HG02623 (cell line): ENCODE results near the gene OS9.

Source experiments
- ATAC-seq: cut with Tn5 transposase; IDR thresholded peaks from one replicate; pipeline ENCODE4 v1.9.1; 2021; ENCODE audit warnings: moderate library complexity; ENCODE audit not compliant: unreplicated experiment

The OS9 gene

DNA sequence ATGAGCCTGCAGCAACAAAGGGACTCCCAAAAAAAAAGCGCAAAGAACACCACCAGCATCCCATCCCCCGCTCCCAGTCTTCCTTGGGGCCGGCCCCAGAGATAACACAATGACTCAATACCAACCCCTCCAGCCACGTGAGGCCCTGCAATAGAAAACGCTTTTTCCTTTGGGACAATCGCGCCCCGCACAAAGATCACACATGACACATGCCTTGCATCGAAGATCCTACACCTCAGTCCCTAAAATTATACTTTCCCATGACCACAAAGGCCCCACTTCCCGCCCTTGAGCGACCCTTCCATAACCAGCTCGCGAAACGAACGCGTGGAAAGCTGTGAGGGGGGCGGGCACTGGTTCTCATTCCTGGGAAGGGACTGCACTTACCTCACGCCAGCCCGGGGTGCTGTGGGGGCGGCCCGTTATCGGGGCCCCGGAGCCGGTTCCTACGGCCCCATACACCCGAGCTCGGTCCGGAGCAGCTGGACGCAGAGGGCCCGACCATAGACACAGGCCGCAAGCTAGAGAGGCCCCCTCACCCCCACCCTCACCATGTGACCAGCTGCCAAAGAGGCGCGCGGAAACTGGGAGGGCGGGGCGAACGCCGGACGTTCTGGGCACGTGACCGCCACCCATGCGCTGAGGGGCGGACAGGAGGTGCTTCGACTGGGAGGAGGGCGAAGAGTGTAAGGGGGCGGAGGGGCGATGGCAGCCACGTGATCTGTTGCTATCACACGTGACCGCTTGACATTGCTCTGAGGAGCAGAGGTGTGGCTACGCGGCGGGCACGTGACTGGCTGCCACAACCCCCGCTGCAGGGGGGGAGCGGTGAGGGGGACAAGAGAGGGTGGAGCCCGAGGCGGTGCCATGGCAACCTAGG, 58.1 kb downstream of the OS9 start, which contains the start of gene CDK4:
Gene CDK4 (minus strand): TSS at position 523 of the 880 bp plus-strand sequence. CDS start 593 bp downstream, outside the sequence.
- ATAC-seq, result peak; percentile 66

DNA sequence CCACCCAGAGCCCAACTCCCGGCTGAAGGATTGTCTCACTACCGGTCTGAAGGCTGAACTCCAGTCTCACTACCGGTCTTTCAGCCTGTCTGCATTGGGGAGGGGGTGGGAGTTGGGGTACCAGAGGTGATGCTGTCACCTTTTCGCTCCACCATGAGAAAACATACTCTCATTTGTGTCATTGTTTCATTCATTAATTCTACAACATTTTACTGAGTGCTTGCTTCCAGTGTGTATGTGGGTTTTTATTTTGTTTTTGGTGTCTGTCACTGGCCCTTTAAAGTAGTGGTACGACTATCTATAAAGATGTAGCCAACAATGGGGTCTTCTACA, 58.7 kb downstream of the OS9 start:
- no peak for ATAC-seq

GRCh38 chr12:57753756-57754337, 59.9 kb downstream of the OS9 start:
- no peak for ATAC-seq

GRCh38 chr12:57754411-57755193, 60.7 kb downstream of the OS9 start, which contains the start of gene MARCHF9:
Gene MARCHF9 (plus strand): TSS chr12:57755103. CDS start chr12:57755529, 426 bp downstream.
- ATAC-seq, result peak; percentile 33

DNA sequence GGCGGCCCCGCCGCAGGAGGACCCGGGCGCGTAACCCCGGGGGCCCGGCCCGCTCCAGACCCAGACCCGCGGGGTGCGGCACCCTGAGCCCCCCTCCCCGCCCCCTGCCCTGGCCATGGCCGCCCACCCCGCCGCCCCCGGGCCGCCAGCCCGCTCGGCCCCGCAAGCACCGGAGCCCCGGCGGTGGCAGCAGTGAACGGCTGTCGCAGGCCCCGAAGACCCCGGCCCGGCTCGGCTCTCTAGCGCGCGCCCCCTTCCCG, 61.2 kb downstream of the OS9 start:
- ATAC-seq, result no peak

- ATAC-seq, result no peak
Measured at GRCh38 chr12:57755454-57756372, 61.8 kb downstream of the OS9 start.

GRCh38 chr12:57756406-57757341, 62.7 kb downstream of the OS9 start:
- ATAC-seq, result no peak

DNA sequence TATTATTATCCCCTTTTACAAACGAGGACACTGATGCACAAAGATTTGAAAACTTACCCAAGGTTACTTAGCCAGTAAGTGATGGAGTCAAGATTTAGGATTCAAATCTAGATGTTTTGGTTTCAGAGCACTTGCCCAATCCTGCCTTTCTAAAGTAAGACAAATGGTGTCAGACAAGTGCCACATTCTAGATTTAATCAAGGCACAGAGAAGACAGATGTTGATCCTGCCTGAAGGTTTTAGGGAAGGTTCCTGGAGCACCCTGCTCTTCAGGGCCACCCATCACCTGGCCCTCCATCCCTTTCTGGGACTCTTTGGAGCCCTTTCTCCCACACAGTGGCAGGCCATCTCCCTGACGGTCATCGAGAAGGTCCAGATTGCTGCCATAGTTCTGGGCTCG, 63.8 kb downstream of the OS9 start:
- no peak for ATAC-seq

DNA sequence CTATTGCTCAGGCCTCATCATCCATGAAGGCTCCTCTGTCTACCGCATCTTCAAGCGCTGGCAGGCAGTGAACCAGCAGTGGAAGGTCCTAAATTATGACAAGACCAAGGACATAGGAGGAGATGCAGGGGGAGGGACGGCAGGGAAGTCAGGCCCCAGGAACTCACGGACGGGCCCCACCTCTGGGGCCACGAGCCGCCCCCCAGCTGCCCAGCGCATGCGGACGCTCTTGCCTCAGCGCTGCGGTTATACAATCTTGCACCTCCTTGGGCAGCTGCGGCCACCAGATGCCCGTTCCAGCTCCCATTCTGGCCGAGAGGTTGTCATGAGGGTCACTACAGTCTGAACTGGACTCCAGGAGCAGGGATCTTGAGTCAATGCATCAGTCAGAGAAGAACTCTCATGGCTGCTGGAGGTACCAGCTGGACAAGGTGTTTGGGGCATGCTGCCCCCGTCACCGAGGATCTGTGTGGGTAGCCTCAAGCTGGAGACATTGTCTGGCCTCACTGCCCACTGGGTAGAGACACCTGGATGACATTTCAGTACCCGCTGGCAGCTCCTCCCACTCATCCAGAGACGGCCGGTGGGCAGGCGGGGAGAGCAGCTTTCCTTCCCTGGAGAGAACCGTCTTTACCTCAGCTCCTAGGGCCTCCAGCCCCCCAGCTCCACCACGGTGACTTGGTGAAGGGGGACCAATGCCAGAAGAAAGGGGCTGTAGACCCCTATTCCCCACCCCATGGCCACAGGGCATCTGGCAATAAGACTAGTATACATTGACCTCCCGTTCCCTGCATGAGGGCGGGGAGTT, 64.8 kb downstream of the OS9 start:
- no peak for ATAC-seq

GRCh38 chr12:57759360-57759980, 65.5 kb downstream of the OS9 start:
- ATAC-seq, result no peak

DNA sequence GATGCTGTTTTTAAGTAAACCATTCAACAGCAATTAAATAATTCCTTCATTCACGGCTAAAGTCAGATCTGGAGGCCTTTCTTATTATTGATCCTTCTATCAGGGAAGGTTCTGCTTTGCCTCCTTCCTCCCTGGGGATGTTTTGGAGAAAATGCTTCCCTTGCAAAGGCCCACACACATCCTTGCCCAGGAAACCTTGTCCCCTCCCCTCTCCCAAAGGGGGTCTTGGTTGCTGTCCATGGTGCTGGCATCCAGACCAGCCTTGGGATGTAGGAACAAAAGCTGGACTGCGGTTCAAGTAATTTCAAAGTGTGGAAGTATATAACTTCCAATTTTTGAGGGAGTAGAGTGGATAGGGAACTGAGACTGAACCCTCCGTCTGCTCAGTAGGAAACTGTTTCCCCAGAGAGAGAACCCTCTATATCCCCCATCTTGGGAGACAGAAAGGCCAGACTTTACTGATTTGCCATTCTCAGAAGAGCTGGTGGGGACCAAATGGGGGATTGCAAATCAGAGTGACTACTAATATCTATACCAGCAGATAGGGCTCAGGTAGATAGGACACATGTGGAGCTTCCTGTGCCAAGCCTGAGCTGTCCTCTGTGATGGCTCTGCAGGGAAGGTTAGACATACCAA, 66.5 kb downstream of the OS9 start:
- no peak for ATAC-seq

- no peak for ATAC-seq
Measured at GRCh38 chr12:57761391-57761998, 67.6 kb downstream of the OS9 start.

DNA sequence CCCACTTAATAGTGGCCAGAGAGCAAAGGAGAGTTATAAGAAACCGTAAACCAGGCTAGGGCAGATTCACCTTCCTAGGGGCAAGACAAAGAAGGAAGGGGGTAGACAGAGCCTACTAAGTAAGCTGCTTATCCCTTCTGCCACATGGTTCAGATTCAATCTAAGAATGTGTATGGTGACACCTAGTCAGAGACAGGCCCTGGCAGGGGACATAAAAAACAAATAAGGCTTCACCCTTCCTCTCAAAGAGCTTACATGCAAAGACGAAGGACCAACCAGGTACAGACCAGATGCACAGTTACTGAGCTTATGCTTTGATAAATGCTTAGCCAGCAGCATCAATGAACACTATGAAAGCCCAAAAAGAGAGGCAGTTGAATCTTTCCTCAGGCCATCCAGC, 68.5 kb downstream of the OS9 start:
- ATAC-seq, result no peak

DNA sequence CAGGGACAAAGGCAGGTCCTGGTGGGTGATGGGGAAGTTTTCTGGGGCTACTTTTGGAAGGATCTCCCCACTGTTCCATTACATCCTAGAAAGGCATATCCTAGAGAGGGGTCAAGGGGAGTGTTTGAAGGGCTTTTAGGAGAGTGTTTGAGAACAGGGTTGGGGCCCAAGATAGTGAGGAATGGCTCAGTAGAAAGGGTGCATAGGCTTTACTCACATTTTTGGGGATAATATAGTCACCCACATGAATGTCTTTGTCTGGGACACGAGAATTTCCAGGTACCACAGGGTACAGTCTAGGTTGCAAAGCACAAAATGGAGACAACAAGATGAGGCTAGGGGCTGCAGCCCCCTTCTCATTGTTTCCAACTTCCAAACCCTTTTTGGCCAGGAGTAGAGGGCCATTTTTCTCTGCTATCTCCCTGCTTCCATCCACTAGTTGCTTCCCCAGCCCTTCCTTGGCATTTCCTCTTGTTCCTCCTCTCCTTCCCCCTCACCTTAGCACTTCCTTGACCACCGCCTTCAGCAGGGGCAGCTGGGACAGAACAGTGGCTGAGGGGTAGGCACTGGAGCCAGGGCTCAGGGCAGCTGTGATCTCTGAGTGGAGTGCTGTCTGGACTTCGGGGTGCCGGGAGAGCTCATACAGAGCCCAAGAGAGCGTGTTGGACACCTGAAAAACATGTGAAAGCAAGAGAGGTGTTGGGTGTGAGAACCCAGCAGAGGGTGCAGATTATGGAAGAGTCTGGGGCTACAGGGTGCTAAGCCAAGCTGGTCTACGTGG, 70.1 kb downstream of the OS9 start:
- ATAC-seq, result no peak

DNA sequence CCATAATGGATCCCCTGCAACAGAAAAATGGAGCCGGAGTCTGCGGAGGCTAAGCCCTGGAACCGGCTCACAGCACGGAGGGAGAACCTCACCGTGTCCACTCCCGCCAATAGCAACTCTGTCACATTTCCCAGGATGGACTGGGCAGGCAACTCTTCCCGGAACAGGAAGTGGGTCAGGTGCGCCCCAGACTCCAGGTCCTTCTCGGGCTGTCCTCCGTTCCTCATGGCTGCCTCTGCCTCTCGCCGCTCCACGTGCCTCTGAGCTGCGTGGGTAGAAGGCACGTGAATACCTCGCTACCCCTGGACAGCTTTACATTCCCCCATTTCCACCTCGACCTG, 70.7 kb downstream of the OS9 start:
- ATAC-seq, result no peak

DNA sequence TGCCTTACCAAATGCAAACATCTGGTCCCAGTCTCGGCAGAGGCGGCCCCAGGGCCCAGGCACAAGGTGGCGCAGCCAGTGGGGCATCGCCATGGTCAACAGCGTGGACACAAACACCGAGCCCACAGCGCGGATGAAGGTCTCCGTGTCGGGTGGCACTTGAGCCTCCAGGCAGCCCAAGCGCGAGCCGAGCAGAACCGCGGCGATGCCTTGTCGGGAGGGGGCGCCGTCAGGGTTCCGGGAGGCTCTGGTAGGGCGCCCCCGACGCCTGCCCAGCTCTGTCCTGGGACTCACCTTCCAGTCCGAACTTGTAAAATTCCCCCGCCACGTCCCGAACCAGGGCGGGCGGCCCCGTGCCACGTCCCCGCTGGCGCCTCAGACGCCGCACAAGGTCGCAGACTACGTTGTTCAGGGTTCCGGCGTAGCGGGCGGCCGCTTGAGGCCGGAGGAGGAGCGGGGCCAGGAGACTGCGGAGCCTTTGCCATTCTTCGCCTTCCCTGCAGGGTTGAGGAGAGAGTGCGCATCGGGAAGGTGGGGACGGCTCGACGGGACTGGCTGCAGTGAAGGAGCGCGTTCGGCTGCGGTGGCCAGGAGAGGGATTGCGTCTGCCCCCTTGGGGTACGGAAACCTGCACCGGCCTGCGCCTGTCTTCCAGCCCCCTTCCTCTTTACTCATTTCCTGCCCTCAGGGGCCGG, 71.2 kb downstream of the OS9 start:
- ATAC-seq, result peak; percentile 56
